ENCODE measurements around the gene NAT10. TPM values are rescaled to one million over a fixed set of nuclear protein-coding genes. Genes with fewer than 3 reads are reported as not detected.

NAT10 gene
- total and polyA plus RNA-seq, 2 experiments from 2014 or later: 21.4 to 24.0 TPM

- DNase-seq: no peak
- no peak for TF ChIP-seq EZH2 (IDR thresholded peaks at IDR 0.05; ENCODE audit: insufficient read depth, poor library complexity, severe bottlenecking)
- TF ChIP-seq EZH2phosphoT487 (IDR thresholded peaks at IDR 0.05; ENCODE audit: insufficient read depth, low read depth): no peak
- H4K20me1 ChIP-seq (ENCODE audit: insufficient read depth): peaks cover 39% of the 10 kb centered on the region; the same call in 1 of the 2 replicates
- no peak overlapping the region for H3K27ac ChIP-seq
- no peaks in the 10 kb centered on the region for H3K27me3 ChIP-seq (replicated peaks; ENCODE audit: insufficient read depth)
- H3K4me2 ChIP-seq (ENCODE audit: unreplicated experiment): no peak overlapping the region
- no peak overlapping the region for H3K9ac ChIP-seq
- WGBS, 2 experiments (ENCODE audit: low coverage in 1 of 2, low lambda C conversion rate in 2 of 2, missing lambda C conversion rate in 2 of 2): 58 to 65% methylated on average over 3 of the region's 3 CpGs
- H3K4me1 ChIP-seq (ENCODE audit: insufficient read depth): peaks cover 22% of the 10 kb centered on the region
- no peak overlapping the region for H3K4me3 ChIP-seq
- H3F3A ChIP-seq (ENCODE audit: insufficient read depth): peaks cover 52% of the 10 kb centered on the region
- H3K9me3 ChIP-seq (ENCODE audit: low read depth): no peaks in the 10 kb centered on the region
- H3K36me3 ChIP-seq (ENCODE audit: low read depth): peaks cover 39% of the 10 kb centered on the region
- H3K79me2 ChIP-seq (ENCODE audit: insufficient read depth): peaks cover 96% of the 10 kb centered on the region
- in situ Hi-C loops (cut with MboI): no loop called here
- H2AFZ ChIP-seq: no peak overlapping the region
- H3K9me2 ChIP-seq (ENCODE audit: insufficient read depth): no peaks in the 10 kb centered on the region
Observed at GRCh38 chr11:34072041-34072440, 33.4 kb upstream of the NAT10 start.

- peaks cover 46% of the 10 kb centered on the region for H3K36me3 ChIP-seq (ENCODE audit: low read depth)
- no peaks in the 10 kb centered on the region for H3K9me3 ChIP-seq (ENCODE audit: low read depth)
- H3K9ac ChIP-seq: no peak overlapping the region
- H2AFZ ChIP-seq: no peak overlapping the region
- peaks cover 22% of the 10 kb centered on the region for H3K4me1 ChIP-seq (ENCODE audit: insufficient read depth)
- no peak overlapping the region for H3K27ac ChIP-seq
- peaks cover 96% of the 10 kb centered on the region for H3K79me2 ChIP-seq (ENCODE audit: insufficient read depth)
- H3F3A ChIP-seq (ENCODE audit: insufficient read depth): peaks cover 55% of the 10 kb centered on the region
- H3K9me2 ChIP-seq (ENCODE audit: insufficient read depth): no peaks in the 10 kb centered on the region
- DNase-seq: no peak
- peaks cover 36% of the 10 kb centered on the region; the same call in 1 of the 2 replicates for H4K20me1 ChIP-seq (ENCODE audit: insufficient read depth)
- H3K4me2 ChIP-seq (ENCODE audit: unreplicated experiment): no peak overlapping the region
- TF ChIP-seq EZH2 (IDR thresholded peaks at IDR 0.05; ENCODE audit: insufficient read depth, poor library complexity, severe bottlenecking): no peak
- no peak for TF ChIP-seq EZH2phosphoT487 (IDR thresholded peaks at IDR 0.05; ENCODE audit: insufficient read depth, low read depth)
- no peaks in the 10 kb centered on the region for H3K27me3 ChIP-seq (replicated peaks; ENCODE audit: insufficient read depth)
- WGBS, 2 experiments (ENCODE audit: low coverage in 1 of 2, low lambda C conversion rate in 2 of 2, missing lambda C conversion rate in 2 of 2): 78 to 82% methylated on average over 2 of the region's 2 CpGs
- in situ Hi-C loops (cut with MboI): no loop called here
- H3K4me3 ChIP-seq: no peak overlapping the region
Observed at GRCh38 chr11:34072832-34073231, 32.6 kb upstream of the NAT10 start.

GRCh38 chr11:34074391-34074790 is 31.0 kb upstream of the NAT10 start:
- TF ChIP-seq EZH2phosphoT487 (IDR thresholded peaks at IDR 0.05; ENCODE audit: insufficient read depth, low read depth): no peak
- no peak for TF ChIP-seq EZH2 (IDR thresholded peaks at IDR 0.05; ENCODE audit: insufficient read depth, poor library complexity, severe bottlenecking)
- in situ Hi-C loops (cut with MboI): no loop called here
- H3K27me3 ChIP-seq (replicated peaks; ENCODE audit: insufficient read depth): no peaks in the 10 kb centered on the region
- no peak overlapping the region for H2AFZ ChIP-seq
- peaks cover 96% of the 10 kb centered on the region for H3K79me2 ChIP-seq (ENCODE audit: insufficient read depth)
- H3K9me3 ChIP-seq (ENCODE audit: low read depth): no peaks in the 10 kb centered on the region
- peaks cover 22% of the 10 kb centered on the region for H3K4me1 ChIP-seq (ENCODE audit: insufficient read depth)
- peaks cover 62% of the 10 kb centered on the region for H3K36me3 ChIP-seq (ENCODE audit: low read depth)
- DNase-seq: no peak
- H3K9ac ChIP-seq: peak overlapping the region; percentile 15; the same call in 1 of the 2 replicates
- peaks cover 53% of the 10 kb centered on the region for H3F3A ChIP-seq (ENCODE audit: insufficient read depth)
- peak overlapping the region; percentile 60; the same call in 1 of the 2 replicates for H3K27ac ChIP-seq
- H4K20me1 ChIP-seq (ENCODE audit: insufficient read depth): peaks cover 29% of the 10 kb centered on the region; the same call in 1 of the 2 replicates
- no peaks in the 10 kb centered on the region for H3K9me2 ChIP-seq (ENCODE audit: insufficient read depth)
- H3K4me3 ChIP-seq: no peak overlapping the region
- 93 to 95% methylated on average over 4 of the region's 4 CpGs for WGBS, 2 experiments (ENCODE audit: low coverage in 1 of 2, low lambda C conversion rate in 2 of 2, missing lambda C conversion rate in 2 of 2)
- peak overlapping the region; percentile 73 for H3K4me2 ChIP-seq (ENCODE audit: unreplicated experiment)

- peaks cover 69% of the 10 kb centered on the region for H3K36me3 ChIP-seq (ENCODE audit: low read depth)
- peak overlapping the region; percentile 73 for H3K4me2 ChIP-seq (ENCODE audit: unreplicated experiment)
- peak overlapping the region; percentile 60 for H3K27ac ChIP-seq
- peaks cover 22% of the 10 kb centered on the region for H3K4me1 ChIP-seq (ENCODE audit: insufficient read depth)
- peaks cover 96% of the 10 kb centered on the region for H3K79me2 ChIP-seq (ENCODE audit: insufficient read depth)
- 0% methylated on average over 2 of the region's 2 CpGs for WGBS, 2 experiments (ENCODE audit: low coverage in 1 of 2, low lambda C conversion rate in 2 of 2, missing lambda C conversion rate in 2 of 2)
- H3K27me3 ChIP-seq (replicated peaks; ENCODE audit: insufficient read depth): no peaks in the 10 kb centered on the region
- peak; percentile 84 for DNase-seq
- H3K4me3 ChIP-seq: peak overlapping the region; percentile 32; the same call in 1 of the 2 replicates
- TF ChIP-seq EZH2 (IDR thresholded peaks at IDR 0.05; ENCODE audit: insufficient read depth, poor library complexity, severe bottlenecking) (no peak), EZH2phosphoT487 (IDR thresholded peaks at IDR 0.05; ENCODE audit: insufficient read depth, low read depth) (no peak)
- H4K20me1 ChIP-seq (ENCODE audit: insufficient read depth): peaks cover 22% of the 10 kb centered on the region; the same call in 1 of the 2 replicates
- in situ Hi-C loops (cut with MboI): no loop called here
- H3K9me3 ChIP-seq (ENCODE audit: low read depth): no peaks in the 10 kb centered on the region
- no peak overlapping the region for H2AFZ ChIP-seq
- peak overlapping the region; percentile 44; the same call in 1 of the 2 replicates for H3K9ac ChIP-seq
- H3K9me2 ChIP-seq (ENCODE audit: insufficient read depth): no peaks in the 10 kb centered on the region
- H3F3A ChIP-seq (ENCODE audit: insufficient read depth): peaks cover 53% of the 10 kb centered on the region
Observed at GRCh38 chr11:34075178-34075820, 30.1 kb upstream of the NAT10 start.
